HK-2 (cell line): Measurements from ENCODE around the gene LMNA.
"Not testable (repeated sequence)": the region's sequence is repeated elsewhere in the genome, so short reads cannot be mapped to it uniquely, and the experiment has no call there.

Source experiments
- DNase-seq: peaks from one replicate; pipeline ENCODE4 v3.0.0-alpha.2; 2018; ENCODE audit not compliant: unreplicated experiment

The LMNA gene

DNA sequence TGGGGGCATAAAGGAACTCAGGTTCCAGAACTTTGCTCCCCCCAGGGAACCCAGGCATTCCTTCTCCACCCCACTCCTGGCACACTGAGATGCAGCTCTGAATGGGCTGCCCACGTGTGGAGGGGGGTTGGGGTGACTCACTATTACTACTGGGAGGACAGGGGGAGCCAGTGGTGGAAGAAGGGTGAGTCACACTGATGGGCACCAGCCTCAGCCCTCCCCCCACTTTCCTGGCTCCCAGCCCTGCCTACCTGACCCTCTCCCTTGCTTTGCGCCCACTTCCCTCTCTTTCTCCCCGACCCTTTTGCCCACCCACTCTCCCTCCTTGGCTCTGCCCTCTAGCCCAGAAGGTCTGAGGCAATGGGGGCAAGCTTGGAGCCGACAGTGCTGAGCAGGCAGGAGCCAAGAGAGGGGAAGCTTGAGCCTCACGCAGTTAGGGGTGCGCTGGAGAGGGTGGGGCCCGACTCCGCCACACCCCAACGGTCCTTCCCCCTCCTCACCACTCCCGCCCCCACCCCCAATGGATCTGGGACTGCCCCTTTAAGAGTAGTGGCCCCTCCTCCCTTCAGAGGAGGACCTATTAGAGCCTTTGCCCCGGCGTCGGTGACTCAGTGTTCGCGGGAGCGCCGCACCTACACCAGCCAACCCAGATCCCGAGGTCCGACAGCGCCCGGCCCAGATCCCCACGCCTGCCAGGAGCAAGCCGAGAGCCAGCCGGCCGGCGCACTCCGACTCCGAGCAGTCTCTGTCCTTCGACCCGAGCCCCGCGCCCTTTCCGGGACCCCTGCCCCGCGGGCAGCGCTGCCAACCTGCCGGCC, at the start of gene LMNA:
Gene LMNA (plus strand): TSS at position 611 of the 818 bp plus-strand sequence. CDS start 208 bp downstream, outside the sequence.
- DNase-seq: peak; percentile 95

DNA sequence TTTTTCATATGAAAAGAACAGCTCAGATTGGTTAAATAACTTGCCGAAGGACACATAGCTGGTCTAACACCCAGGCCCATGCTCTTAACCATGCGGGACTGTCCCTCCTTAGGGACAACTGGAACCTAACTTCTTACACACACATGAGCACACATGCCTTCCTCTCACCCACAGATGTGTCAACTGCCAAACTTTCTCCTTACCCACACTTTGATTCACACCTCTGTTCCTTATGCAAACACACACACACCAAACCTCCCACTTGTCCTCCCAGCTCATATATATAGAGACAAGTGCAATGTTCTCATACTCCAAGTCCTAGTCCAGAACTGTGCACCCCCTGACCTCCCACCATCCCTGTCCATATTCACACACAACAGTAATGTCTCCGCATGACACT, 49.3 kb upstream of the LMNA start:
- no peak for DNase-seq

DNA sequence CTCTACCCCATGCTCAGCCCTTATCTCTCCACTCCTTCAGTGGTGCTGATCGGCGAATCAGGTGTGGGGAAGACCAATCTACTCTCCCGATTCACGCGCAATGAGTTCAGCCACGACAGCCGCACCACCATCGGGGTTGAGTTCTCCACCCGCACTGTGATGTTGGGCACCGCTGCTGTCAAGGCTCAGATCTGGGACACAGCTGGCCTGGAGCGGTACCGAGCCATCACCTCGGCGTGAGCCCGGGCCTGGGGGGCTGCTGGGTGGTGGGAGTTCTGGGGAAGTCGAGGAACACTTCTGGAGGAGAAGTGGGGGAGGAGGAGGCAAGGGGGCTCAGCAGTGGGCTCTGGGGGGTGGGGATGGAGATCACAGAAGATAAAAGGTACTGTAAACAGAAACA, 48.6 kb upstream of the LMNA start:
- DNase-seq: no peak

DNA sequence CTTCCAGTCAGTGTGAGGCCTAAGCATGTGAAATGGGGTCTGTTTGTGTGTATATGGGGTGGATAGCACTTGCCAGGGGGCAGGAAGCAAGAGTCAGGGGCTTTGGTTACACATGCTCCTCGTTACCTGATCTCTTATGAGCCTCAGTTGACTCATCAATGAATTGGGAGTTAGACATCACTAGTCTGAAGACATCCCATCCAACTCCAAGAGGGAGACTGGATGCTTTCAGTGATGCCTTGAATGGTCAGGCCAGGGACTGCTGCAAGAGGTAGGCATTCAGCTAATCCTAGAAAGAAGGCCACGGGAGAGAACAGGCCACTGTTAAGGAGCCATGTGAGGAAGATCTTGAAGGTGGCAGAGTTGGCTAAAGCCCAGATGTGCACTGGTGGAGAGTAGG, 47.2 kb upstream of the LMNA start:
- no peak for DNase-seq

DNA sequence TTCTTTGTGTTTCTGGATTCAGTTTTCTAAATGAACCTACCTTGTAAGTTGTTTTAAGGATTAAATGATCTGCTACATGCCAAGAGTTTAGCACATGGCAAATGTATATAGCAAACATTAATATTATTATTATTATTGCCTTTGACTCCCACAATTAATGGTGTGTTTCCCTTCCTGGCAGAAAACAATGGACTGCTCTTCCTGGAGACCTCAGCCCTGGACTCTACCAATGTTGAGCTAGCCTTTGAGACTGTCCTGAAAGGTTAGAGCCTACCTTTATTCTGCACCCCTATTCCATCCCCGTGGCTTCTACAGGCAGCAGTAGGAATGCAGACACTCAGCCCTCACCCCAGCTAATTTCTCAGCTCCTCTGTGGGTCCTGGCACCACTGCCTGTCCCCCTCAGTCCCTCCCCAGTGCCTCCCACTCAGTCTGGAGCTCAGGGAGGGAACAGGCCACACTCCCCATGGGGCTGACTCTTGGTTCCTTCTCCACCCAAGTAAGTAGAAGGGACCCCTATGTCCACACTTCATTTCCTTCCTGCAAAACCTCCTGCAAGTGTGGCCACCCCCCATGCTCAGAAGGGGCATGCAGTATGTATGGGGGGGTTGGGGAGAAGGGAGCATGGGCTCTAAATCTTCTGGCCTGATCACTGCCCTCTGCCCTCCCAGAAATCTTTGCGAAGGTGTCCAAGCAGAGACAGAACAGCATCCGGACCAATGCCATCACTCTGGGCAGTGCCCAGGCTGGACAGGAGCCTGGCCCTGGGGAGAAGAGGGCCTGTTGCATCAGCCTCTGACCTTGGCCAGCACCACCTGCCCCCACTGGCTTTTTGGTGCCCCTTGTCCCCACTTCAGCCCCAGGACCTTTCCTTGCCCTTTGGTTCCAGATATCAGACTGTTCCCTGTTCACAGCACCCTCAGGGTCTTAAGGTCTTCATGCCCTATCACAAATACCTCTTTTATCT, 44.7 kb upstream of the LMNA start:
- DNase-seq: no peak

DNA sequence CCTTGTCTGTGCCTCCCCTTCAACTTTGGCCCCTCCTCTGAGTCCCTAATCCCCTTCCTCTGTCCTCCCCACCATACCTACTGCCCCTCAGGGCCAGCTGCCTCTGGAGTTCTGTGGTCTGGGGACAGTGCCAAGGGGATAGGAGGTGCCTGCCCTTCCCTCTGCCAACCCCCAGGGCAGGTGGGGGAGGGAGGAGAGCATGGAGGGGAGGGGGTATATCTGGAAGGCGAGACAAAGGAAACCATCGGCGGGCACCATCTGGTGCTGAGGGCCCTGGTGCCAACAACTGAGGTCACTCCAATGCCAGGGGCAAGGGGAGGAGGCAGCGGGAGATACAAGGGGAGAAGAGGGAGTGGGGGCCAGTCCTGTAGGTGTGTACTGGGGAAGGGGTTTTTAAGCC, 44.0 kb upstream of the LMNA start:
- DNase-seq: no peak

DNA sequence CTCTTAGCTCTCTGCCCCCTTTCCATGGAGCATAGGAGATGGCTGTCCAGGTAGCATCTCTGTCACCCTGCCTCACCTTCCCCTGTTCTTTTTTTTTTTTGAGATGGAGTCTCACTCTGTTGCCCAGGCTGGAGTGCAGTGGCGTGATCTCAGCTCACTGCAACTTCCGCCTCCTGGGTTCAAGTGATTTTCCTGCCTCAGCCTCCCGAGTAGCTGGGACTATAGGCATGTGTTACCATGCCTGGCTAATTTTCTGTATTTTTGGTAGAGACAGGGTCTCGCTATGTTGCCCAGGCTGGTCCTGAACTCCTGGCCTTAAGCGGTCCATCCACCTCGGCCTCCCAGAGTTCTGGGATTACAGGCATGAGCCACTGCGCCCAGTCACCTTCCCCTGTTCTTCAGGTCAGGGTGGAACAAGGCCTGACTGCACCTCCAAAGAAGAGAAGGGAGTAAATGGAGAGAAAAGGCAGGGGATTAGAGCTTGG, 43.1 kb upstream of the LMNA start:
- DNase-seq: not testable (repeated sequence)

DNA sequence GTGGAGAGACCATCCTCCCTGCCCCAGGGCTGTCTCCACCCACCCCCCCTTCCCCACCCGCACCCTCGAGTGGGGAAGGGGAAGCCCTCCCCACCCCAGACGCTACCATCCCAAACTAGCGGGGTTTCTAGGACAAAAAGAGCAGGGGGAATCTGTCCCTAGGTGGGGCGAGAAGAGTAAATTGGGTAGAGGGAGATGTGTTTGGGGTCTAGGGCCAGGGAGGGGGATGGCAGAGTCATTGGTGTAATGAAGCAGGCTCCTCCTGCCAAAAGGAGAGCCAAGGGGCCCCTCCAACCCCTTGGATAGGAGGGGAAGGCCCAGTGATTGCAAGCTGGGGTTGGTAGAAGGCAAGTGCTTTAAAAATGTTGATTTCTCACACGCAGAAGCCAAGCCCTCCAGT, 42.3 kb upstream of the LMNA start:
- no peak for DNase-seq

DNA sequence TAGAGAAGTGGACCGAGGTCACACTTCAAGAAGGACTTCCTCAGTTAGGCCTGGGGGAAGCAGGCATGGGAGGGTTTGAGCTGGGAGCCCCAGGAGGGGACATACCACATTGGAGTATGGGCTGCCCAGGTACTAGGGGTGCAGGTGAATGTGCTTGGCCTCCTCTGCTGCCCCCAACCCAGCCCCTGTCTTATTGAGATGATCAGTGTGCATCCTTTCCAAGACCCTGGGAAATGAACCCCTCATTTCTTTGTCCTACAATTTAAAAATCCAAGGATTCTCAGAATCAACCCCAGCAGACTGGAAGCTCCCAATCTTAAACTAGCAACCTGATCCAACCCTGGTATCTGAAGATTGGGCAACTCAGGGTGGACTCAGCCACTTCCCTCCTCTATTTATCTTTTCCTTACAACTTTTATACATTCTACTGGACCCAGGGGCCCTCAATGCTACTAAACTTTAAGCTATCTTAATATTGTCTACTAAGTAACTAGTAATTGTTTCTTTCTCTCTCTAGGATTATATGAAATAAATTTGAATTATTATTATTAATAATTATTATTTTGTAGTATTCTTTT, 41.3 kb upstream of the LMNA start:
- no peak for DNase-seq

DNA sequence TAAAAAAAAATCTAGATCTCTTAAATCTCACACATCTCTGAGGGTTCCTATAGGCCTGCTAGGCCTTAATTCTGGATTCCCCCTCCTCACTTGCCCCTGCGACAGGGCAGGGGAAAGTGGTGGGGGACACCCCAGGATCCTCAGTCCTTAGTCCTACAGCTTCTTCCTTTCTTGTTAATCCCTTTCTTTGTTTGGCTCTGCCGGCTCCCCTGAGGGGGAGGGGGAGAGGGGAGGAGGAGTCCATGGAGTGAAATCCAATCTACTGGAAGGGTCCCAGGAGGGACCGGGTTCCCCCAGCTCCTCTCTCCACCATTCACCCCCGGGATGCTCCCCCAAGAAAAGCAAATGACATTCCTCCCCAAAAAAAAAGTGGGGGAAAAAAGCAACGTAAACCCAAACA, 40.8 kb upstream of the LMNA start:
- no peak for DNase-seq

DNA sequence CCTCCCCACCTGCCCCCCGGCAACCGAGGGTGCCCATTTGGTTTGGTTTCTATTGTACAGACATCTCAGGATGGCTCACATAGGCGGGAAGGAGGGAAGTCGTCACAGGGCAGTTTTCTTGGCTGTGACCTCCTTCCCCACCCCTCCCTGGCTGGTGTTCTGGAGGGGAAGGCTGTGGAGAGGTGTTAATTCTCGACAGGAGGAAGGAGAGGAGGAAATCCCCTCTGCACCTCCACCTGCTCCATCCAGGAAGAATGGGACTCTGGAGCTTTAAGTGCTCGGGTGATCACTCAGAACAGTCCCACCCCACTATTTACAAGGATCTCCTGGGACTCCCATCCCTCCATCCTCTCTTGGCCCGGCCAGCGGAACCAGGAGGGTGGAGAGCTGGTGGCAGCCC, 39.9 kb upstream of the LMNA start:
- no peak for DNase-seq

DNA sequence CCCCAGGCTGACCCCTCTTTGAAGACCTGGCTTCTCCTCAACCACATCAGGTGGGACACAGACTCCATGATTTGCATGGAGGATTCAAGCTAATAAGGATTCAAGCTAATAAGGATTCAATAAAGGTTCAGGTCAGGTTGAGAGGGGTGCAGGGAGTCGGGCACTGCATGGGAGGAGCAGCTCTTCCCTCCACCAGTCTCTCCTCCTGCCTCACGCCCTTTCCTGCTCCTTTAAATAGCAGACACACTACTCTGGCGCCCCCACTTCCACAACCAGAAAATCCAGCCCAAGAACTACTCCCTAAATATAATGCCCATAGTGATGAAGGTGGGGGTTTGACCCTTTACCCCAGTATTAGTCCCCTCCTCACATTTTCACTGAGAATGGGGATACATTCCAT, 39.3 kb upstream of the LMNA start:
- DNase-seq: no peak

DNA sequence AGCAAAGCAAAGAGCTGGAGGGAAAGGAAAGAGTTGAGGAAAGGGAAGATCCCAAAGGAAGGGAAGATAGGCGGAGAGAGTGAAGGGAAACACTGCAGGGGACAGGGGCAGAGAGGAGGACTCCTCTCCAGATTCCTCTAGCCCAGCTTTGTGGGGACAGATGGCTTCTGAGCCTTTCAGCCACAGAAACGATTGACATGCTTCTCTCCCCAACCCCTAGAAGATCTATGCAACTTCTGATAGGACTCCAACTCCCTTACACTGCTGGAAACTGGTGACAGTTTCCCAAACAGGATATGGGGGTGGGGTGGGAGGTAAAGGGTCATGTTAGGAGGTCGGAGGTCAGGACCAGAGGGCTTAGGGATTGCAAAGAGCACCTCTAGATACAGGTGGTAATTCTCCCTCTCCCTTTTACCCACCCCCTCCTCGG, 38.7 kb upstream of the LMNA start:
- DNase-seq: no peak

DNA sequence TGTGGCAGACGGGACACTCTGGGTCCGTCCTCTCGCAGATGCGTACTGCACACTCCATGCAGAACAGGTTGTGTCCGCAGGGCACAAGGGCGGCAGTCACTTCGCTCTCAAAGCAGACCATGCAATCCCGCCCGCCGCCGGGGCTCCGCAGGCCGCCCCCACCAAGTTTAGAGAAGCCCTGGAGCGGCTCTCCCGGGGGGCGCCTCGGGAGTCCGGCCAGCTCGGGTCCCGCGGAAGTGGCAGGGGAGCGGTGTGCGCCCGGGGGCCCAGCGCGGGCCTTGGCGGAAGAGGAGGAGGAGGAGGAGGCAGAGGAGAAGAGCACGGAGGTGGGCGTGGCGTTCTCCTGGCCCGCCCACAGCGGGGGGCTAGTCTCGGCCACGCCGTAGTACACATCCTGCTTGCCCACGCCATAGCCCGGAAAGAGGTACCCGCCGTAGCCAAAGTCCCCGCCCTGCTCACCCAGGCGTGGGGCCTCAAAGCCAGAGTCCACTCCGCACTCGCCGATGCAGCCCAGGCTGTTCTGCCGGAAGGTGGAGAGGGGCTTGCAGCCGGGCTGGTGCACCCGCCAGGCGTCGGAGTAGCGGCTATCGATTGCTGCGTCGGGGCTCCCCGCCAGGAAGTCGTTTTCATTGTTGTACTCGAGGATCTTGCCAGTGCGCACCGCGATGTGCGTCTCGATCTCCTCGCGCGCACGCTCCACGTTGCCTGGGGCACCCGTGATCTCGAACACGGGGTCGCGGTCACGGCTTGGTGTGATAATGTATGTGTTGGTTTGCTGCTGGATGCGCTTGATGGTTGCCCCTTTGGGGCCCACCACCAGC, 37.7 kb upstream of the LMNA start:
- DNase-seq: no peak

DNA sequence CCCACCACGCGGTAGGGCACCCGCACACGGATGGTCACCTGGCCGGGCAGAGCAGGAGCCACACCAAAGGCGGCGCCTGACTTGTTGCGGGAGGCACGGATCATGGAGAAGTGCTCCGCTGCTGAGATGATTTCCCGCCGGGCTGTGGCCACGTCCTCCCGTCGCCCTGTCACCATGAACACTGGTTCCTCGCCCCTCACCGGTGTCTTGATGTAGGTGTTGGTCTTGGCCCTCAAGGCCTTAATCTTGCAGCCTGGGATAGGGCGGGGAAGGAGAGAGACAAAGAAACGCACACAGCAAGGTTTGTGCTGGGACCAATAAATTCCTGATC, 37.1 kb upstream of the LMNA start:
- DNase-seq: no peak

DNA sequence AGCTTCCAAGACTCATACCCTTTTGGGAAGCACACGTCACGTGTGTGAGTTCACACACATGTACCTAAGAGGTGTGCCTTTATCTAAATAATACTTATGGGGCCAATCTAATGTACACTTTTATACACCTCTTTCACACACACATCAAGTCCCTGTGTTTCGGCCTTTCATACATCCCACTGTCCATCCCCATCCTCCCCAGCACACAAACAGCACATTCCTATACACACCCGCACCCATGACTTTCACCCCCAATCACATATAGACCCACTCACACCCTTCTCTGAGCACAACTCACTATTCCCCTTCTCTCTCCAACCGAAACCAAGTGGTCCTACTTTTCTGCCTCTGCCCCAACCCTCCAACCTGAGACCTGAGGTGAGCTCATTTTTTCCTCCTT, 35.8 kb upstream of the LMNA start:
- no peak for DNase-seq

DNA sequence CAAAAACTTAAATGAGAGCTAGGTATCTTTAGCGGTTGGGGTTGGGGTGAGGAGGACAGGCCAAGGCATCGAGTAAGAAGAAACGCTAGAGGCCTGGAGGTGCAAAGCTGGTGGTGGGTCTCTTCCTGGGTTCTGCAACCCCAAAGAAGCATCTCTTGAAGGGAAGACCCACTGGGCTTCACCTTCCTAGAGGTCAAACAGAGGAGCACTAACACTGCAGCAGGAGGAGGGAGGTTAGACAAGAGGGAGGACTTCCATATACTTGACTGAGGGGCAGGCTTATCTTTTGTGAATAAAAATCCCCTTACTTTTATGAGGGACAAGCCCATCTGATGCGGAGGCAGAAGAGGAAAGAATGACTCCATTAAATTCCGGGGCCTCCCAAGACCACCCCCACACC, 34.7 kb upstream of the LMNA start:
- DNase-seq: no peak

DNA sequence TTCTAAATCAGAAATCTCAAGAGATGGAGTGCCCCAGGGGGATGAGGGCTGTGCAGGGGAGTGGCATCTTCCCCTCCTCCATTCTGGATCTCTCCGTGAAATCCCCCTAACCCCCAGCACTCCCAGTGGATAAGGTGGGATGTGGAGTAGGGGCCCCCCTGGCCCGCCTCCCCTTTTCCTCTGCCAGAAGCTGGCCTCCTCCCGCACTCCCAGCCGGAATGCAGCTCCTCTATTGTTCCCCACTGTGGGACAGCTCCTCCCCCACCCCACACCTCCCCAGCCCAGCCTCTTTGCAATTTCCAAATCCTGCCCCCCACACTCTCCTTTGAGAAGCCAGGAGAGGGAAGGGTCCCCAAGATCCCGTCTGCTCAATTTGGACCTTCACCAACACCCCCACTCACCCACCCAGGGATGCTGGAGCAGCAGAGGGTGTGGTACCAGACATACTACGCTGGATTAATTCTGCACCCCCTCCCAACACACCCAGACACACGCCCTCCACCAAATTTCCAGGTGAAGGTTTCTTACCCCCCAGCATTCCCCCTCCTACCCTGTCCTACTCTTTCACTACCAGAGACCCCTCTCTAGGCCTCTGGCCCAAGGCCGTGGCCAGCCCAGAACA, 34.2 kb upstream of the LMNA start:
- no peak for DNase-seq

DNA sequence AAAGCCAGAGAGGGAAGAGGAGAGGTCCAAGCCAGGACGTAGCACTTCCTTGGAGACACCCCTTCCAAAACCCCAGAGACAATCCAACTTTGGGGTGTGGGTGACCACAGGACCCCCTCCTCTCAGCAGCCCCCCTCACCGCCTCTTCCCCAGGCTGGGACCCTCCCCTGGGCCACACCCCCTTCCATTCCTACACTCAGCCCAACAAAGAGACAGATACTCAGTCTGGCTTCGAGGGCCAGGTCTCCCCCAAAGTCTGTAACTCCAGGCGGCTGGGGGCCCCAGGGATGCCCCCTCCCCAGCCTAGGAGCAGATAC, 33.7 kb upstream of the LMNA start:
- no peak for DNase-seq

DNA sequence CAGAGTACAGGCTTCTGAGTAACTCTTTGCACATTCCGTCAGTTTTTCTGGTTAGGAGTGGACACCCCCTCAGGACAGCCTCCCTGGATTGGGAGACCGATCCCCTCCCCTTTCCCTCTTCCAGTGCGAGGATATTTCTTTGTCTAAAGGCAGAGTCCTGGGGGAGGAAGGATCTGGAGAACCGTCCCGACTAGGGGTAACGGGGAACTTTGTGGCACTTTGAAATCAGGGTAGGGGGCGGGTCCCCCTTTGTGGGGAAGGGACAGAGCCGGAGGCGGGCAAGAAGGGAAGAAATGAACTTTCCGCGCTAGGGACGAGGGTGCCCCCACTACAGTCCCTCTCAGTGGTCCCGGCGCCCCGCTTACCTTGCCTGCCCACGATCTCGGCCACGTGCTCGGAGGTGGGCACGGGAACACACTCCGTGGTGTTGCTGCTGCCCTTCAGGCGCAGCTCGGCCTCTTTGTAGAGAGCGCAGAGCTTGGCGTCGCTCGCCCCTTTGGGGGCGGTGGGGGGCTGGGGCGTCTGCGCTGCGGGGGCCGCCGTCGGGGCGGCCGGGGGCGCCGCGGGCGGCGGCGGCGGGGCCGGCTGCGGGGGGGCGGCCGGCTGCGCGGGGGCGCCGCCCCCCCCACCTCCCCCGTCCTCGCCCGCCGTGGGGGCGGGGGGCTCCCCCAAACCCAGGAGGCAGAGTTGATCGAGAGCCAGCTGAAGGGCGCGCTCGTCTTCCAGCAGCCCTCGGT, 33.2 kb upstream of the LMNA start:
- DNase-seq: no peak

DNA sequence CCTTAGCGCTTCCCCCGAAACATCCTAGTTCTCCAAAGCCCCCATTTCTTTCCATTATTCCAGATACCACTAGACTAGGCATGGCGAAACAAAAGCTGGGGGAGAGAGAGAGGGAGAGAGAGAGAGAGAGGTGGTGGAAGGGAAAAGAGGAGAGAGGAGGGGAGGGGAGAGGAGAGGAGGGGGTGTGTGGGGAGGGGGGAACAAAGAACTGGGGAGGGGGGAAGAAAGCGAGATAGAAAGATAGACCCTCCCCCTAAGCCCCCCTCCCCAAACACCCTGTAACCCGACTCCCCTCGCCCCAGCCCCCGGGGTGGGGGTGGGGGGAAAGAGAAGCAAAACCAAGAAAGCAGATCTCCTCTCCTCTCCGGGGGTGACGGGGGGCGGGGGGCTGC, 32.6 kb upstream of the LMNA start:
- DNase-seq: no peak
